Occipital lobe (tissue), 2 donors: ENCODE data around the gene TAP1. TPM values are rescaled to one million over a fixed set of nuclear protein-coding genes. Genes with fewer than 3 reads are reported as not detected.
"Not testable (repeated sequence)": the region's sequence is repeated elsewhere in the genome, so short reads cannot be mapped to it uniquely, and the experiment has no call there.

ENCODE experiments used
- DNase-seq: peaks from one replicate; lab custom pipeline; 2025; lab: John Stamatoyannopoulos, UW
- total RNA-seq: library from RNA; depleted of rRNA; stranded (reverse); fragments of >200 nt; gene quantifications from one replicate; pipeline ENCODE4 v1.2.3, GENCODE V29; 2014

TAP1 gene
- total RNA-seq, 1 donor from 2014 or later, result 7.5 TPM

DNA sequence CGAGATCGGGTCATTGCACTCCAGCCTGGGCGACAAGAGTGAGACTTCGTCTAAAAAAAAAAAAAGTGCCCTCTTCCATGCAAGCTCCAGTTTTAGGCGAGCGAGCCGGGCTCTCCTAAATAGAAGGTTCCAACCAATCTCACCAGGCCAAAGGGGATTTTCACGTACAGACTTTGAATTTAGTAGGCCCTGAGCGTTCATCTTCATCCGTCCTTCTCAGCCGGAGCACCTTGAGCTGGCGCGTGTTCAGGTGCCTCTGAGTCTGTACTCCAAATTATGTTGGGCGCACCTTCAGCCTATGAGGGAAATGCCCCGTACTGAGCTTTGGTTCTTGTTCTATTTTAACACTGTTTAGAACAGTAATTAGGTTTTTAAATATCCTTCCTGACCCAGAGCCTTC, 14.1 kb downstream of the TAP1 start:
- DNase-seq, result no peak

DNA sequence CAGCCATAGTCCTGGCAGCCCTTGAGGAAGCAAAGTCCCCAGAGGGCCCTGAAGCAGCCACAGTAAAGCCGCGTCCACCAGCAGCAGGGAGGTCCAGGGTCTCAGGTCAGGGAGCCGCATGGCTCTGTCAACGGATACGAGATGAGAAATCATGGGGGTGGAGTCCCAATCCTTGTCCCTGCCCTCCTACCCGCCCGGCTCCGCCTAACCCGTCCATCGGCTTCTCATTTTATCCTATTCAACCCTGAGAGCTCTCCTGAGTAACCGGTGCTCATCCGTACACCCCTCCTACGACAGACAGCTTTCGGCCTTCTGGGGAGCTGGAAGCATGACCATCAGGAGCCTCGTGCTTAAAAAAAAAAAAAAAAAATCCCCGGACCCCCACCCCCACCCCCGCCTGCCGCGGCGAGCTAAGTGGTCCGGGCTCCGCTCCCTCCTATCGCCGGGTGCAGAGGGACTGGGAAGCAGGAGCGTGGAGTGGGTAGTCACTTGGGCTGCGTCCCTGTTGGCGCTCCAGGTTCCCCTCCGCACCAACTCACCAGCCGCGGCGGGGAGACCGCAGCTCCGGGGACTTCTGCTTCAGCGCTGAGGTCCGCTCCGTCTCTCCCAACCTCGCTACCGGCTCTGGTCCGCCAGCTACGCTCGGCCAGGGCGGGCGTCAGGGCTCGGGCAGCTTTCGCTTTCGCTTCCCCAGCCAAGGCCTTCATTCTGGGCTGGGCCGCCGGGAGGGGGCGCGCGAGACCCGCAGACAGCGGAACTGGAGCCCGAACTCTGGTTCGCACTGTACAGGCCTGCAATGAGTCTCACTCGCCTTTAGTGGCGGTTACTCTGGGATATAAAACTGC, 15.2 kb downstream of the TAP1 start, which contains the start of gene TAP2:
Gene TAP2, minus strand, starts transcription at position 626 of the 845 bp plus-strand sequence. Its CDS starts 506 bp downstream, at position 120.
- peak; percentile 95 for DNase-seq

DNA sequence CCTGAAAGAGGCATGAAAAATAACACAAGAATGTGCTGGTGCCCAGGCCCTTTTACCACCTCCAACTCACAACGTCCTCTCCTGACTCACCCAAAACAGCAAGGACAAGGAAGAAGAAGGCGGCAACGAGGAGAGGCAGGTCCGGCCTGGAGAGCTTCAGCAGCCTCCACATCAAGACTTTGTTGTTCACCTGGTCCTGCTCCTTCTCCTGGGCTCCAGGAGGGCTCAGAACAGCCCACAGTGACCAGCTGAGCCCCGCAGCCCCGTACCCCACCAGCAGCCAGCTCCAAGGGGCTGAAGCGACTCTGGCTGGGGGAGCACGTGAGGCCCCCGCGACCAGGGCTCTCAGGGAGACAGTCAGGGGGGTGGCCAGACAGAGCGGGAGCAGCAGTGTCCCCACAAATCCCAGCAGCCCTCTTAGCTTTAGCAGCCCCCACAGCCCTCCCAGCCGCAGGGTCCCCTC, 15.8 kb downstream of the TAP1 start:
- no peak for DNase-seq

DNA sequence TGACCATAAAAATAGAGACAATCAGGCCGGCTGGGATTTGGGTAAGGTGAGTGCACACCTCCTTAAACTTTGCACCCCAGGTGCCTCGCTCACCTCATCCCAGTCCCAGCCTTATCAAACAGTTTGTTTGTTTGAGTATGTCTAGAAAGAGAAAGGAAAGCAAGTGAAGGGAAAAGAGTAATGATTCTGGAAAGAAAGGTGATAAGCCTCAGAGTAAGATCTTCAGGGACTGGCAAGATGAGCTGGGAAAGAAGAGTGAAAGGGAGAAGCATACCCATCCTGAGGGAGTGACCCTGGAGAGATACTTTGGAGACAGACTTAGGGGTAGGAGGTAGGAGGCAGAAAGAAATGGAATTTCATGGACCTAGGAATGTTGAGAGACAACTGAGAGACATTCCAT, 16.6 kb downstream of the TAP1 start:
- DNase-seq, result no peak

DNA sequence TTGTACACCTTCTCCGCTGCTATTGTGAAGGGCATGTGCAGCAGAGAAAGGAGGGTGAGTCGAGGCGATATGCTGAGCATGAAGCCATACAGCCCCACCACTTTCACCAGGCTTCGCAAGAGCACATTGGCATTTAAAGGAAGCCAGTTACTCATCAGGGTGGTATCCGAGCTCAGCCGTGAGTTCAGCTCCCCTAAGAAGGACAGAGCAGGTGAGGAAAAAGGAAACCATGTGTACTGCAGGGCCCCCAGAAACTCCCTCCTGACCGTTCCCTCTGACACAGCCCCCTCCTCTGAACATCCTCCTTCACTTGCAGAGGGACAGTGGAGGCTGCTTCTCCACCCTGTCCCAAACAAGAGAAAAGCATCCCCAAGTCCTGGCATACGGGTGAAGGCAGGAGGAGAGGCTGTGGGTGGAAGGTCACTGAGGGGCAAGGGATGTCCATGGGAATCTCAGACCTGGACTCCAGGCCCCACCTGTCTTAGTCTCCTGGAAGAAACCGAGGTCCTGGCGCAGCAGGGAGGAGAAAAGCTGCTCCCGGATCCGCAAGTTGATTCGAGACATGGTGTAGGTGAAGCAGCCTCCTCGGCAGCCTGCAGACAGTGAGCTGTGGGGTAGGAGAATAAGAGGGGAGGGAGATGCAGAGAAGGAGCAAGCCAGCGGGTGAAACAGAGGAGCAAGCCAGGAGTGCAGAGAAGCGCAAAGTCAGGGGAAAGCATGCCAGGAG, 18.2 kb downstream of the TAP1 start:
- DNase-seq, result no peak

DNA sequence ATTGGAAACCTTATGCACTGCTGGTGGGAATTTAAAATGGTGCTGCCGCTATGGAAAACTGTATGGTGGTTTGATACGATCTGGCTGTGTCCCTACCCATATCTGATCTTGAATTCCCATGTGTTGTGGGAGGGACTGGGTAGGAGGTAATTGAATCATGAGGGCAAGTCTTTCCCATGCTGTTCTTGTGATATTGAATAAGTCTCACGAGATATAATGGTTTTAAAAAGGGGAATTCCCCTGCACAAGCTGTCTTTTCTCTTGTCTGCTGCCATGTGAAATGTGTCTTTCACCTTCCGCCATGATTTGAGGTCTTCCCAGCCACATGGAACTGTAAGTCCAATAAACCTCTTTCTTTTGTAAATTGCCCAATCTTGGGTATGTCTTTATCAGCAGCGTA, 19.8 kb downstream of the TAP1 start:
- DNase-seq, result no peak

DNA sequence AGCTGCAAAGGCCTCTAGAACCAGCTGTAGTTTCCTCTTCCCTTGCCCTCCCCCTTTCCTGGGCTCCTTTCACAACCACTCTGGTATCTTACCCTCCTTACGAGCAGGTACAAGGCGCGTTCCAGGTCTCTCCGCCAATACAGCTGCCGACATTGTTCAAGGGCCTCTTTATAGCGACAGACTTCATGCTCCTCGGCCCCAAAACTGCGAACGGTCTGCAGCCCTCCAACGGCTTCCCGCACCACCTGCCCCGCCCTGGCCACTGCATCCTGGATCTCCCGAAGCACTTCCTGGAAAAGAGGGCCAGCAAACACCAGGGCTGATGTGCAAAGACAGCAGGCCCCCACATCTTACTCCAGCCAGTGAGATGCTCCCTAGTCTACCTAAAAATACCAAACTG, 21.0 kb downstream of the TAP1 start:
- DNase-seq, result no peak

DNA sequence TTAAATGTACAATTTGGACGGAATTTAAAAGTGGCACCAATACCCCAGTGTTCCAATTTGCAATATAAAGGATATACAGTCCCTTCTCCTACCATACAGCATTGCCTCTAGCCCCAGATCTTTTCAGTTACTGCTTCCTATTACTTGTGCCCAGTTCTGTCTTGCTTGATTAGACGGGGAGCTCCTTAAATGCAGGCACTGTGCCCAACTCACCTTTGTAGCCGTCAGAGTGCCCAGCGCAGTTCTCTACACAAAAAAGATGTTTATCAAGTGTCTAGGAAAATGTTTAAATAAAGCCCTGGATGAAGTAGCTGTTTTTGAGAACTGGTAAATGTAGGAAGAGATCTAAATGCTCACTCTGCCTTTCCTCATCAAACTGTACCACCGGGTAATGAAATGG, 22.6 kb downstream of the TAP1 start:
- DNase-seq, result no peak

DNA sequence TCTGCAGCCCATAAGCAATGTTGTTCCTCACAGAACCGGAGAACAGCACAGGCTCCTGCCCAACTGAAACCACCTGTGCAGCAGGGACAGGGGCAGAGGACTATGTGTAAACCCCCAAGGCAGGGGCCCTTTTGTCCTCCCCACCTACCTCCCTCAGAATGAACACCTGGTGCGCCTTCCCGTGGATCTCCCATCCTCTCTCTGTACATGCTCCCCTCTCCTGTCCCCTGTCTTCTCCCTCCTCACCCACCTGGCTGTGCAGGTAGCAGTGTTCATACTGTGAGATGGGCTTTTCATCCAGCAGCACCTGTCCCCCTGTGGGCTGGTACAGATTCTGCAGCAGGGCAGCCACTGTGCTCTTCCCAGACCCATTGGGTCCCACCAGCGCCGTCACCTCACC, 23.5 kb downstream of the TAP1 start:
- DNase-seq, result no peak

DNA sequence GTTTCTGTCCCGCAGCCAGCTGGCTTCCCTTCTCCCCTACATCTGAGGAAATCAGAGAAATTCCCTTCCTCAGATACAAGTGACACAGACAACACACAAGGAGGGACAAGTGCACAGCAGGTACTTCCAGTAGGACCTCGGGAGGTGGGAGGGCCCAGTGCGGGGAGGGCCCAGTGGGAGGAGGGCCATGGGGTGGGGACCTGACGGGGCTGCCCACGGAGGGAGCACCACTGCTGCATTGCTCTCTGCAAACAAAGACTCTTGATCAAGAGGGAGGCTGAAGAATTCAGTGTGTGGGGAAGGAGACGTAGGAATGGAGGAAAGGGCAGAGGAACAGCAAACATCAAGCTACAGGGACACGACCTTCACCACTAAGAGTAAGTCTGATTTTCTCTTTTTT, 24.0 kb downstream of the TAP1 start:
- no peak for DNase-seq

DNA sequence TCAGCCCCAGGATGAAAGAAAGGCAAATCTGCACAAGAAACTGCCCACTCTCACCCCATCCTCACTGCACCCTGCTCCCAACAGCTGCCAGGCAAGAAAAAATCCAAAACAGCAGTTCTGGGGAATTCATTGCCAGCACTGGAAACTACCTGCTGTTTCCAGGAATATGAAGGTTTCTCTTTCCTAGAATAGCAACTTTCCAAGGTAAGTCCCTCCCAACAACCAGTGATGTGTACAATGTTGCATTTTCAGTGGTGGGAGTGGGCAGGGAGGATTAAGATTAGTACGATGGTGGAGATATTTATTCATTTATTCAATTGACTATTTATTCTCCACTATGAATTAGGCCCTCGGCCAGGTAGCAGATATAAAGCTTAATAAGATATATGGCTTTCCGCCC, 26.5 kb downstream of the TAP1 start:
- DNase-seq, result no peak

DNA sequence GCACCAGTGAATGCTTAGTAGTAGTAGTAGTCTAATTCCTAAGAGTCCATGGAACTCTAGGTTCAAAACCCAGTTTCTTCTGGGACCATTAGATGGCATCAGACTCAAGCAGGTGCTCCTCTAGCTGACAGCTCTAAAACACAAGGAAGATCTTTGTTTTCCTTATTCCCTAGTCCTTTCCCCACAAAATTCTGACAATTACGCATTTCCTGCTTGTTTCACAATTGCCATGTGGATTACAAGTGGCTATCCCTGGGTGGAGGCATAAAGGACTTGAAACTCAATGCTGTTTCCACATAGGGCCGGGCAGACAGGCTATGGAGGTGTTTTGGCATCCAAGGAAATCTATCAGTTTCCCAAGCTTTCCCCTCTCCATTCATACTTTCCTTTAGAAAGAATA, 27.5 kb downstream of the TAP1 start:
- no peak for DNase-seq

DNA sequence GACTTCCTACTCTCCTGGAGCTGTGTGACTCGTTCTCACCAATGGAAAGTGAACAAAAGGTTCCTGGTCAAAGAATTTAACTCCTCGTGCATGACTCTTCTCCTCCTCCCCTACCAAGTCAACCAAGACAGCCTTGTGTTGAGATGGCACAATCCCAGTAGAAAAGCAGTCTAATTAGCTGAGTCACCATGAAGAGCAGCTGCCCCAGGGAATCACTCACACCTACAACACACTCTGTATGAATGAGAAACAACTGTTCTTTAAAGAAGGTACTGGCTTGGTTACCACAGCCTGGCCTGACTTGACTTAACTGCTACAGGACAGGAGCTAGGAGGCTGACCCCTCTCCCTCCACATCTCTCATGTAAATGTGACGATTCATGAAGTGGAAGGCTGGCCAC, 33.8 kb downstream of the TAP1 start:
- no peak for DNase-seq

DNA sequence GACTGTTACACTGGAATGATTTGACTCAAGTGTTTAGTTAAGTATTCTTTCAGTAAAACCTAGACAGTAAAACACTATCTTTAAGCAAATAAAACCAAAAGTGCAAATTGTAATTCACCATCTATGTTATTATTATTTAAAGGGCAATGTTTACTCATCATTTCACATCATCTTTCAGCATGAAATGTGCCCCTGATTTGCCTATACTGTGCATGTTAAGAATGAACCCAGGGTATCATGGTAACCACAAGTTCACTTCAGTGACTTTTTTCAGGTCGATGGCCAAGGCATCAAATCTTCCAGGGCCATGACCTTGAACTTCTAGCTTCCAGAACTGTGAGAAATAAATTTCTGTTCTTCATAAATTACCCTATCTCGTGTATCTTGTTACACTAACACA, 34.6 kb downstream of the TAP1 start:
- no peak for DNase-seq

DNA sequence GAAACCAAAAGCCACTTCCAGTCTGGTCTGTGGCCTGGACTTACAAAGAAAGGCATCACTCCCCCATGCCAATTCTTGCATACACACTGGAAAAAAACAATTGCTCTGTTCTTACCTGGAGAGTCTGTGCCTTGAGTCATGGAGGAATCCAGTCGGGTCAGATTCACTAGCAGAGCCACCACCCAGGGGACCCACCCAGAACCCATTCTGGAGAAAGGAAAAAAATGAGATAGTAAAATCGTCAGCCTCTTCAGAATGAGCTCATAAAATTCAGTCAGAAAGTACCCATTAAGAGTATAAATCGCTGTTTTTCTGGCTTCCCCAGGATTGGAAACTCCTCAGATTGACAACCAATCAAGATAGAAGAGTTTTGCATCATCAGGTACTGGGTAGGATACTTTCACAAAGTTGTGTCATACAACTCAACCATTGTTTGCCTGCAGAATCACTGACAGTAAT, 36.7 kb downstream of the TAP1 start, which contains the start of gene HLA-DOB:
Gene HLA-DOB, minus strand, starts transcription at position 257 of the 459 bp plus-strand sequence. Its CDS starts 51 bp downstream, at position 206.
- no peak for DNase-seq

DNA sequence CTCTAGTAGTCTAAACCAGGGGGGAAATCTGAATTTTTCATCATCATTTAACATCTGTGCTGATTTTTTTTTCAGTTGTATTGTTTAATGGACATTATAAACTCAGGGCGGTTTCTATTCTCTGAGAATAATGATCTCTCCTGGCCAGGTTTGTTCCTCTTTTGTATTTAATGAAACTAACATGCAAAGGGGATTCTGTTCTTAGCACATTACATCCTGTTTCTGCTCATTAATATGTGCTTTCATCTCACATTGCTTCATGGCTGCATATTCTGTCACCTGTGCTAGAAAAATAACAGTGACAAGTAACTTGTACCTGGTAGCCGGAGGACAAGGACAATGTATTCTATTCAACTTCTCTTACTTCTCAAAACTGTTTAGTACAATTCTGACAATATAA, 37.5 kb downstream of the TAP1 start:
- no peak for DNase-seq

DNA sequence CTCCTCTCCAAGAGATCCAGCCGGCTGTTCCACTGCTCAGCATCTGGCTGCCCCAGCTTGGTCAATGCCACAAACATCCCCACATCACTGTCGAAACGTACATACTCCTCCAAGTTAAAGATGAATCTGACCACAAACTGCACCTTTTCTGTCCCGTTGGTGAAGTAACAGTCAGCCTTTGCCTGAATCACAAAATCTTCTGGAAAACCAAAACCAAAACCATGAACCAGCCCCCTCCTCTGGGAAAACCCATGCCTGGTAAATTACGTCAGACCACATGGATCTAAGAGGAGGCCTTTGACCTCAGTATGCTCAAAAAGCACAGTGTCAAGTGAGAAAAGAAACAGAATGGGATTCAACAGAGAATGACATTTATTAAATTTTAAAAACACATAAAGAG, 38.4 kb downstream of the TAP1 start:
- DNase-seq, result no peak

DNA sequence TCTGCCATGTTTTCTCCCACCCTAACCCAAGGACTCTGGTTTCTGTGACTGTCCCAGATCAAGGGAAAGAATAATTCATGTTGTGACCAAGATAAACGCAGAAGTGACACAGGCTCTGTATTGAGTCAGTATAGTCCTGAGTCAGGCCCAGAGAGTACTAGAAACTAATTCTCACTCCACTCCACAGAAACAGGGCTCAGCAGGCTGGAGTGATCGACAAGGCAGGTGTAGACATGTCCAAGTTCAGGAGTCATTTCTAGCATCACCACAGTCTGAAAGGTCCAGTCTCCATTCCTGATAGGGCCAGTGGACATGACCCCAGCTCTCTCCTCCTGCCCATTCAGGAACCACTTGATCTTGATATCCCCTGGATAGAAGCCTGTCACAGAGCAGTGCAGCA, 39.4 kb downstream of the TAP1 start:
- DNase-seq, result no peak

DNA sequence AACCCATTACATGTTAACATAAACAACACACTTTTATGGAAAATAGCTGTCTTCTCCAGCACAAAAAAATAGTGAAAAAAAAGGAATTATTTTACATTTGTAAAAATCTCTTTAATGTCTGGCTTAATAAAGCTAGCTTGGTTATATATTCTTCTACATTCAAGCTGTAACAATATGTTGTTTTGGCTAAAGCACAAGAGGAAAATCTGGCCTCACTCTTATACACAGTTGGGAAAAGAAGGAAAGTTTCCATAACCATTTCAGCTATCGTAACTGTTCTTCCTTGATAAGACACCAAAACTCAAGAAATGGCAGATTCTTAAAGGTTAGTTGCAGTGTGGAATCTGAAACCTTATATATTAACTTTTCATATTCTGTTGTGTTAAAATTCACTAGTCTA, 44.3 kb downstream of the TAP1 start:
- no peak for DNase-seq

DNA sequence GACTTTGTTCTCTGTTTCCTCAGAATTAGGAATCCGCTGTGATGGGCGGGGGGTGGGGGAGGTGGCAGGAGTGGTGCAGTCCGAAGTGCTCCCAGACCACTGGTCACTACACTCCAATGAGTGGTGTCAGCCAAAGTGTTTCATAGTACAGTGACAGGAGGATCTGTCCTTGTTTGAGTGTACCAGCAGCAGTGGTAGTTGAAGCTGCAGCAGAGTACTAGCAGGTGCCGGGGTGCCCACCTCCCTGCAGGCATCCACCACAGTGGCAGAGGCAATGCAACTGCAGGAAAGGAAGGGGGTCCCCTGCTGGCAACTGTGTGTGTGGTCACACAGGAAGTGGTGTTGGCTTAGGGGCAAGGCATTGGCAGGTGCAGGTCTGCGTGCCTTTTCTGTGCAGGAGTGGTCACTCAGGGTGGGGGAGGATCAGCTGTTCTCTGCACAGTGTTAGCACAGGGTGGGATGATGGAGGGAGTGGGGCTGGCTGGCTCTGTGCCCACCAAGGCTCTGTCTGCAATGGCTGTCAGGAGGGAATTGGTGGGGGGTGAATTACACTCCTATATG, 46.4 kb downstream of the TAP1 start:
- DNase-seq, result no peak

DNA sequence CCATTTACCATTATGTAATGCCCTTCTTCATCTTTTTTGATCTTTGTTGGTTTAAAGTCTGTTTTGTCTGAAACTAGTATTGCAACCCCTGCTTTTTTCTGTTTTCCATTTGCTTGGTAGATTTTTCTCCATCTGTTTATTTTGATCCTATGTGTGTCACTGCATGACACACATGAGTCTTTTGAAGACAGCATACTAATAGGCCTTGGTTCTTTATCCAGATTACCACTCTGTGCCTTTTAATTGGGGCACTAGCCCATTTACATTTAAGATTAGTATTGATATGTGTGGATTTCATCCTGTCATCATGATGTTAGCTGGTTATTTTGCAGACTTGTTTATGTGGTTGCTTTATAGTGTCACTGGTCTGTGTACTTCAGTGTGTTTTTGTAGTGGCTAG, 48.1 kb downstream of the TAP1 start:
- not testable (repeated sequence) for DNase-seq

DNA sequence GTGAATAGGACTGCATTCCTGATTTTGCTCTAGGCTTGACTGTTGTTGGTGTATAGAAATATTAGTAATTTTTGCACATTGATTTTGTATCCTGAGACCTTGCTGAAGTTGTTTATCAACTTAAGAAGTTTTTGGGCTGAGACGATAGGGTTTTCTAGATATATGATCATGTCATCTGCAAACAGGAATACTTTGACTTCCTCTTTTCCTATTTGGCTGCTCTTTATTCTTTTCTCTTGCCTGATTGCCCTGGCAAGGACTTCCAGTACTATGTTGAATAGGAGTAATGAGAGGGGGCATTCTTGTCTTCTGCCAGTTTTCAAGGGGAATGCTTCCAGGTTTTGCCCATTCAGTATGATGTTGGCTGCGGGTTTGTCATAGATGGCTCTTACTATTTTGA, 50.1 kb downstream of the TAP1 start:
- DNase-seq, result no peak
